ENCODE results near the gene TMIGD1.

The TMIGD1 gene

GRCh38 chr17:30333503-30334360 lies at the start of gene TMIGD1:
Gene TMIGD1, minus strand, starts transcription at chr17:30334057. Its CDS starts 1,924 bp downstream, at chr17:30332133.
- in situ Hi-C loops (cut with HindIII; ENCODE audit: low sequenced_read_pairs) = no loop called here

GRCh38 chr17:30382345-30382744 lies 48.5 kb upstream of the TMIGD1 start:
- in situ Hi-C loops (cut with HindIII; ENCODE audit: low sequenced_read_pairs) = no loop called here

- in situ Hi-C loops (cut with HindIII; ENCODE audit: low sequenced_read_pairs) = no loop called here
Observed at GRCh38 chr17:30381340-30381659, 47.4 kb upstream of the TMIGD1 start.

GRCh38 chr17:30380643-30381339 lies 46.9 kb upstream of the TMIGD1 start:
- in situ Hi-C loops (cut with HindIII; ENCODE audit: low sequenced_read_pairs) = no loop called here

- in situ Hi-C loops (cut with HindIII; ENCODE audit: low sequenced_read_pairs) = no loop called here
Observed at GRCh38 chr17:30379903-30380381, 46.1 kb upstream of the TMIGD1 start.

GRCh38 chr17:30379303-30379902 lies 45.5 kb upstream of the TMIGD1 start:
- in situ Hi-C loops (cut with HindIII; ENCODE audit: low sequenced_read_pairs) = no loop called here

GRCh38 chr17:30378825-30379302 lies 45.0 kb upstream of the TMIGD1 start, which contains the start of gene CPD:
Gene CPD, plus strand, starts transcription at chr17:30378927. Its CDS starts 54 bp downstream, at chr17:30378981.
- in situ Hi-C loops (cut with HindIII; ENCODE audit: low sequenced_read_pairs) = no loop called here

- in situ Hi-C loops (cut with HindIII; ENCODE audit: low sequenced_read_pairs) = no loop called here
Observed at GRCh38 chr17:30378241-30378824, 44.5 kb upstream of the TMIGD1 start.

GRCh38 chr17:30377574-30378240 lies 43.9 kb upstream of the TMIGD1 start:
- in situ Hi-C loops (cut with HindIII; ENCODE audit: low sequenced_read_pairs) = no loop called here

GRCh38 chr17:30376621-30377452 lies 43.0 kb upstream of the TMIGD1 start:
- in situ Hi-C loops (cut with HindIII; ENCODE audit: low sequenced_read_pairs) = no loop called here

GRCh38 chr17:30375661-30376060 lies 41.8 kb upstream of the TMIGD1 start:
- in situ Hi-C loops (cut with HindIII; ENCODE audit: low sequenced_read_pairs) = no loop called here

- in situ Hi-C loops (cut with HindIII; ENCODE audit: low sequenced_read_pairs) = no loop called here
Observed at GRCh38 chr17:30372755-30373154, 38.9 kb upstream of the TMIGD1 start.

- in situ Hi-C loops (cut with HindIII; ENCODE audit: low sequenced_read_pairs) = no loop called here
Observed at GRCh38 chr17:30369995-30370394, 36.1 kb upstream of the TMIGD1 start.

- in situ Hi-C loops (cut with HindIII; ENCODE audit: low sequenced_read_pairs) = no loop called here
Observed at GRCh38 chr17:30368912-30369720, 35.3 kb upstream of the TMIGD1 start.

- in situ Hi-C loops (cut with HindIII; ENCODE audit: low sequenced_read_pairs) = no loop called here
Observed at GRCh38 chr17:30366536-30366935, 32.7 kb upstream of the TMIGD1 start.

- in situ Hi-C loops (cut with HindIII; ENCODE audit: low sequenced_read_pairs) = no loop called here
Observed at GRCh38 chr17:30363715-30364202, 29.9 kb upstream of the TMIGD1 start.

- in situ Hi-C loops (cut with HindIII; ENCODE audit: low sequenced_read_pairs) = no loop called here
Observed at GRCh38 chr17:30361766-30362279, 28.0 kb upstream of the TMIGD1 start.

GRCh38 chr17:30360086-30360808 lies 26.4 kb upstream of the TMIGD1 start:
- in situ Hi-C loops (cut with HindIII; ENCODE audit: low sequenced_read_pairs) = no loop called here
